ENCODE data around the gene CAP1.

CAP1 gene

GRCh38 chr1:40102038-40102437 lies 61.5 kb downstream of the CAP1 start:
- no peak for DNase-seq

- no peak for DNase-seq
Observed at GRCh38 chr1:40102896-40103295, 62.4 kb downstream of the CAP1 start.

GRCh38 chr1:40105028-40105427 lies 64.5 kb downstream of the CAP1 start:
- DNase-seq = no peak

- DNase-seq = no peak
Observed at GRCh38 chr1:40107290-40107959, 66.9 kb downstream of the CAP1 start.

- no peak for DNase-seq
Observed at GRCh38 chr1:40110389-40110788, 69.9 kb downstream of the CAP1 start.

- no peak for DNase-seq
Observed at GRCh38 chr1:40114400-40114799, 73.9 kb downstream of the CAP1 start.

- DNase-seq = no peak
Observed at GRCh38 chr1:40120128-40120527, 79.6 kb downstream of the CAP1 start.
